ENCODE data around the gene KCTD13. TPM values are rescaled to one million over a fixed set of nuclear protein-coding genes. Genes with fewer than 3 reads are reported as not detected.

KCTD13 gene
- total RNA-seq, 4 donors from 2014 or later = 7.1 to 44.5 (median 20.0) TPM

DNA sequence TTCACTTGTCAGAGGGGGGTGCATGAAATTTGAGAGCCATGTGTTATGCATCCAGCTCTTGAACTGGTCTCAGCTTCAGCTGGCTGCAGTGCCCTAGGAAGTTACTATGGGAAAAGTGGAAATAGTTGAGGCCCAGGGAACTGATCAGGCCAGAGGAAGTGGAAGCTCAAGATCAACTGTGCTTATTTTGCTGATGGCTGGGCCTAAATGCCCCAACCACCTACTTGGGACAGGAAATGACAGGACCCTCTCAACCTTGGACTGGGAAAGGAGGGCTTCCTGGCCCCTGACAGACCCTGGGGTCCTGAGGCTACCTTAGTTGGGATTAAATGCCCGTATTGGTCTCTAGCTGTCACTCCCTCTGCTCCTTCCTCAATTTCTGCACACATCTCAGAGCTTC lies 46.5 kb upstream of the KCTD13 start:
- TF ChIP-seq, protein P1, sequence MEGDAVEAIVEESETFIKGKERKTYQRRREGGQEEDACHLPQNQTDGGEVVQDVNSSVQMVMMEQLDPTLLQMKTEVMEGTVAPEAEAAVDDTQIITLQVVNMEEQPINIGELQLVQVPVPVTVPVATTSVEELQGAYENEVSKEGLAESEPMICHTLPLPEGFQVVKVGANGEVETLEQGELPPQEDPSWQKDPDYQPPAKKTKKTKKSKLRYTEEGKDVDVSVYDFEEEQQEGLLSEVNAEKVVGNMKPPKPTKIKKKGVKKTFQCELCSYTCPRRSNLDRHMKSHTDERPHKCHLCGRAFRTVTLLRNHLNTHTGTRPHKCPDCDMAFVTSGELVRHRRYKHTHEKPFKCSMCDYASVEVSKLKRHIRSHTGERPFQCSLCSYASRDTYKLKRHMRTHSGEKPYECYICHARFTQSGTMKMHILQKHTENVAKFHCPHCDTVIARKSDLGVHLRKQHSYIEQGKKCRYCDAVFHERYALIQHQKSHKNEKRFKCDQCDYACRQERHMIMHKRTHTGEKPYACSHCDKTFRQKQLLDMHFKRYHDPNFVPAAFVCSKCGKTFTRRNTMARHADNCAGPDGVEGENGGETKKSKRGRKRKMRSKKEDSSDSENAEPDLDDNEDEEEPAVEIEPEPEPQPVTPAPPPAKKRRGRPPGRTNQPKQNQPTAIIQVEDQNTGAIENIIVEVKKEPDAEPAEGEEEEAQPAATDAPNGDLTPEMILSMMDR (IDR thresholded peaks at IDR 0.05) = no peak
- ATAC-seq (ENCODE audit: low FRiP score) = no peak
- no peak for DNase-seq (ENCODE audit: low spot score)

DNA sequence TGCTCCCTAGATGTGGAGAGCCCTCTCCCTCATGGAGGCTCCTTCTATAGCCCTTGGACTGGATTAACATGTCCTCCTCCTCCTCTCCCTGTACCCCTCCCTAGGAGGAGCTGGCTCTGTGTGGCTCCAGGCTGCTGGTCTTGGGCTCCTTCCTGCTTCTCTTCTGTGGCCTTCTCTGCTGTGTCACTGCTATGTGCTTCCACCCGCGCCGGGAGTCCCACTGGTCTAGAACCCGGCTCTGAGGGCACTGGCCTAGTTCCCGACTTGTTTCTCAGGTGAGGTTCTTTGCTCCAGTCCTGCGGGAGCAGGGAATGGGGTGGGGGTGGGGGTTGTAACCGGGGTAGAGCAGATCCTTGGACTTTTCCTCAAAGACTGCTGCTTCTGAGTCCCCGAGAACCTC lies 45.3 kb upstream of the KCTD13 start:
- no peak for DNase-seq (ENCODE audit: low spot score)
- TF ChIP-seq, protein P1 (IDR thresholded peaks at IDR 0.05) = no peak
- ATAC-seq (ENCODE audit: low FRiP score) = no peak

DNA sequence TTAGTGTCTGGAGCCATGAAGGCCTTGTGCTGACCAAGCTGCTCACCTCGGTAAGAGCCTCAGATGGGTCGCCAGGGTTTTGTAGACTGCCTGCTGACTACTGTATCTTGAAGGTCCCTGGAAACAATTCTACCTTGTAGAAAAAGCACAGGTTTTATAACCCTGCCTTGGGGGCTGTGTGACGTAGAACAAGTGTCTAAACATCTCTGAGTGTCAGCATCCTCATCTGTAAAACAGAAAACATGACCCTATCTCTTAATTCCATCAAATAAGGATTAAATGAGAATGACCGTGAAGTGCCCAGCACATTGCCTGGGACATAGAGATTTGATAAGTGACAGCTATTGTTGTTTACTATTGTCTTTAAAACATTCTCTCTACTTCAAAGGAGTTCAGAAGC lies 42.2 kb upstream of the KCTD13 start:
- ATAC-seq (ENCODE audit: low FRiP score) (no peak), DNase-seq (ENCODE audit: low spot score) (no peak)
- TF ChIP-seq, protein P1 (IDR thresholded peaks at IDR 0.05) = no peak

DNA sequence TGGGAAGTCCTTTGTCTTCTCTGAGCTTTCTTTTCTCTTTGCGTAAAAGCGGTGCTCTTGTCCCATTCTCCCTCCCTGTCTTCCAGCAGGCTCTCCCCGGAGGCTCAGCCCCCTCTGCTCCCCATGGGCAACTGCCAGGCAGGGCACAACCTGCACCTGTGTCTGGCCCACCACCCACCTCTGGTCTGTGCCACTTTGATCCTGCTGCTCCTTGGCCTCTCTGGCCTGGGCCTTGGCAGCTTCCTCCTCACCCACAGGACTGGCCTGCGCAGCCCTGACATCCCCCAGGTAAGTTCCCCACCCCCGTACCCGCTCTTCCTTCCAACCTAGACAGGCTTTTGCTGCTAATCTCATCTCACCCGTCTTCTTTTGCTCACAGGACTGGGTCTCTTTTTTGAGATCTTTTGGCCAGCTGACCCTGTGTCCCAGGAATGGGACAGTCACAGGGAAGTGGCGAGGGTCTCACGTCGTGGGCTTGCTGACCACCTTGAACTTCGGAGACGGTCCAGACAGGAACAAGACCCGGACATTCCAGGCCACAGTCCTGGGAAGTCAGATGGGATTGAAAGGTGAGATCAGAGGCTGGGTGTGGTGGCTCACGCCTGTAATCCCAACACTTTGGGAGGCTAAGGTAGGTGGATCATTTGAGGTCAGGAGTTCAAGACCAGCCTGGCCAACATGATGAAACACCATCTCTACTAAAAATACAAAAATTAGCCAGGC lies 37.2 kb upstream of the KCTD13 start:
- ATAC-seq (ENCODE audit: low FRiP score) = no peak
- DNase-seq (ENCODE audit: low spot score) = no peak
- TF ChIP-seq, protein P1 (IDR thresholded peaks at IDR 0.05) = no peak

DNA sequence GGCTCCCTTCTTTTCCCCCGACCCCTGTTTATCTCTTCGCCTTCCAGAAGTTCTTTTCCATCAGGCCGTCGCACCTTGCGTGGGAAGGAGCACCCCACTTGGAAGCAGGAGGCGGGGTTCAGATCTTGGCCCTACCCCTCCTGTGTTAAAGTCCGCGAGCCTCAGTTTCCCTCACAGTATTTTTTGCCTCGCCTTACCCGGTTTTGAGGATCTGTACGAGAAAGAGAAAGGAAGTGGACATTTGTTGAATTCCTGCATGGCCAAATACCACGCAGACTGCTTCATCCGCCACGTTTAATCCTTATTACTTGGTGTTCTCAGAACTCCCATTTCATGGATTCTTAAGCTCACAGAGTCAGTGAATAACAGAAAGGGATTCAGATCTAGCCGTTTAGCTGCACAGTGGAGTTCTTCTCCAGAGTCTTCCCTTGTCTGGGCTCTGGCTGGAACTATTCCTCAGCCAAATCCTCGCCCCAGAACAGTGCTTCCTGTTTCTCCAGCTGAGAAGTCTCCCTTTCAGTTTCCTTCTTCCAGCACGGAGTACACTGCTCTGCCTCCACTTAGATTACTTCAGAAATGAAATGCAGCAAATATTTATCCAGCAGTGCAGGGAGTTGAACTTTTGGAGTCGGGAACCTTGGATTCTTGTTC lies 36.4 kb upstream of the KCTD13 start:
- DNase-seq (ENCODE audit: low spot score) (no peak), ATAC-seq (ENCODE audit: low FRiP score) (peak; percentile 35)
- TF ChIP-seq, protein P1 (IDR thresholded peaks at IDR 0.05) = no peak

GRCh38 chr16:29961479-29962343 lies 35.7 kb upstream of the KCTD13 start, which contains the start of gene TMEM219:
TSS of gene TMEM219 (plus strand) at chr16:29962079. CDS start at chr16:29963144, 1,065 bp downstream.
- peak; percentile 57 for DNase-seq (ENCODE audit: low spot score)
- peak; percentile 98 for ATAC-seq (ENCODE audit: low FRiP score)
- TF ChIP-seq, protein P1 (IDR thresholded peaks at IDR 0.05) = peak in 2 of 3 donors; percentile 32 to 52
